CD14-positive monocyte (primary cell): ENCODE data around the gene TMEM158. TPM values are rescaled to one million over a fixed set of nuclear protein-coding genes. Genes with fewer than 3 reads are reported as not detected.

Experiments
- DNase-seq, 3 donors: peaks; one replicate each; pipeline ENCODE4 v3.0.0-alpha.2; 2011 to 2022
- H2AFZ ChIP-seq: 2 replicates; pipeline ENCODE4 v1.6.0; 2012; ENCODE audit warnings: mild to moderate bottlenecking, low read depth, low read length, inconsistent platforms; ENCODE audit not compliant: insufficient read depth, poor library complexity, severe bottlenecking
- H3K27ac ChIP-seq, 2 donors: 1 replicate in 1 of 2; 2 replicates in 1 of 2; pipeline ENCODE4 v1.5.1; 2012 to 2013; ENCODE audit warnings: low read length in 2 of 2, control low read depth in 1 of 2, inconsistent platforms in 1 of 2, low read depth in 1 of 2, mild to moderate bottlenecking in 1 of 2
- H3K27me3 ChIP-seq, 2 donors: one replicate each; pipeline versions ENCODE4 v1.6.0 to v1.6.1; 2011 to 2013; ENCODE audit warnings: low read length in 2 of 2; ENCODE audit not compliant: control insufficient read depth in 2 of 2, insufficient read depth in 2 of 2
- H3K36me3 ChIP-seq, 2 donors: replicated peaks in 1 of 2; 1 replicate in 1 of 2; 2 replicates in 1 of 2; pipeline versions ENCODE4 v1.5.1 to v1.6.1; 2012 to 2013; ENCODE audit warnings: low read length in 2 of 2, control low read depth in 1 of 2, inconsistent platforms in 1 of 2, mild to moderate bottlenecking in 1 of 2; ENCODE audit not compliant: insufficient read depth in 2 of 2, control insufficient read depth in 1 of 2
- H3K4me1 ChIP-seq, 2 donors: 1 replicate in 1 of 2; 2 replicates in 1 of 2; pipeline versions ENCODE4 v1.5.1 to v1.6.1; 2012 to 2013; ENCODE audit warnings: low read length in 2 of 2, control low read depth in 1 of 2, inconsistent platforms in 1 of 2, mild to moderate bottlenecking in 1 of 2, moderate library complexity in 1 of 2; ENCODE audit not compliant: insufficient read depth in 2 of 2, control insufficient read depth in 1 of 2
- H3K4me2 ChIP-seq: replicated peaks from 2 replicates; pipeline ENCODE3; 2012; ENCODE audit warnings: low read length, moderate library complexity, mild to moderate bottlenecking; ENCODE audit not compliant: poor library complexity, severe bottlenecking; ENCODE audit errors: extremely low read depth
- H3K4me3 ChIP-seq, 3 experiments: fragments of 200-600 bp in 1 of 3; sonication (generic) in 1 of 3; replicated peaks in 1 of 3; 1 replicate in 2 of 3; 2 replicates in 1 of 3; pipeline ENCODE4 v1.5.1; 2011 to 2013; ENCODE audit warnings: low read length in 3 of 3, mild to moderate bottlenecking in 3 of 3, control low read depth in 2 of 3, low read depth in 2 of 3, inconsistent platforms in 1 of 3, moderate library complexity in 1 of 3
- H3K79me2 ChIP-seq: 2 replicates; pipeline ENCODE4 v1.6.0; 2012; ENCODE audit warnings: mild to moderate bottlenecking, control low read depth, inconsistent platforms, low read length, moderate library complexity; ENCODE audit not compliant: insufficient read depth
- H3K9ac ChIP-seq: 2 replicates; pipeline ENCODE4 v1.6.0; 2017; ENCODE audit warnings: low read length, mild to moderate bottlenecking; ENCODE audit not compliant: insufficient read depth, poor library complexity, severe bottlenecking
- H3K9me3 ChIP-seq, 2 donors: replicated peaks in 1 of 2; 1 replicate in 1 of 2; 2 replicates in 1 of 2; pipeline versions ENCODE4 v1.5.1 to v1.6.1; 2012 to 2013; ENCODE audit warnings: low read length in 2 of 2, control low read depth in 1 of 2; ENCODE audit not compliant: control insufficient read depth in 1 of 2, insufficient read depth in 1 of 2
- H4K20me1 ChIP-seq: 2 replicates; pipeline ENCODE4 v1.6.0; 2012; ENCODE audit warnings: mild to moderate bottlenecking, low read length, control low read depth, moderate library complexity; ENCODE audit not compliant: insufficient read depth
- H3K27ac Mint-ChIP-seq, 7 donors: one replicate each; pipeline ENCODE4 v1.8.0; 2020; ENCODE audit warnings: mild to moderate bottlenecking in 7 of 7, mixed read lengths in 7 of 7, moderate library complexity in 6 of 7, inconsistent platforms in 2 of 7
- H3K27me3 Mint-ChIP-seq, 3 donors: one replicate each; pipeline ENCODE4 v1.8.0; 2021 to 2022; ENCODE audit warnings: low read depth in 3 of 3, mild to moderate bottlenecking in 3 of 3, mixed read lengths in 3 of 3, moderate library complexity in 3 of 3, inconsistent platforms in 1 of 3
- H3K36me3 Mint-ChIP-seq, 2 donors: one replicate each; pipeline ENCODE4 v1.8.0; 2020; ENCODE audit warnings: mixed read lengths in 2 of 2, inconsistent platforms in 1 of 2, mild to moderate bottlenecking in 1 of 2
- H3K4me1 Mint-ChIP-seq: one replicate; pipeline ENCODE4 v1.8.0; 2020; ENCODE audit warnings: mild to moderate bottlenecking, mixed read lengths
- H3K4me3 Mint-ChIP-seq, 2 donors: one replicate each; pipeline ENCODE4 v1.8.0; 2020; ENCODE audit warnings: mild to moderate bottlenecking in 2 of 2, mixed read lengths in 2 of 2, moderate library complexity in 1 of 2
- H3K9me3 Mint-ChIP-seq, 7 donors: one replicate each; pipeline ENCODE4 v1.8.0; 2020 to 2022; ENCODE audit warnings: mixed read lengths in 7 of 7, mild to moderate bottlenecking in 6 of 7, moderate library complexity in 6 of 7, inconsistent platforms in 2 of 7
- CTCF ChIP-seq: fragments of 200-600 bp; IDR thresholded peaks from one replicate; pipeline ENCODE4 v1.8.0; 2022; ENCODE audit warnings: antibody characterized with exemption, mild to moderate bottlenecking
- WGBS: methylation state at CpG from one replicate; pipeline ENCODE4 v1.1.5; 2013; ENCODE audit warnings: missing lambda C conversion rate; ENCODE audit not compliant: insufficient coverage; 5-methylcytosine and 5-hydroxymethylcytosine counted together
- intact Hi-C, 2 donors: fragments of 100-400 bp; cut with micrococcal nuclease; formaldehyde crosslinking; loops; one replicate each; pipeline versions ENCODE4 v1.15.0 to v1.15.1; 2023
- polyA plus RNA-seq, 3 donors: library from polyadenylated mRNA; depleted of rRNA in 1 of 3; unstranded in 2 of 3; stranded (reverse) in 1 of 3; fragments of 300-500 nt in 2 of 3; fragments of >200 nt in 1 of 3; fragmentation: Illumina TruSeq in 2 of 3; gene quantifications; 1 replicate in 2 of 3; 2 replicates in 1 of 3; pipeline ENCODE4 v1.2.3, GENCODE V29; 2012 to 2021

The TMEM158 gene
- polyA plus RNA-seq, 3 donors, result 0.19 to 0.88 TPM; not detected in 1

GRCh38 chr3:45224824-45225464 is 1.1 kb downstream of the TMEM158 start:
- Histone ChIP-seq H3K4me2 (peak overlapping the region; percentile 73), H3K27me3 (peaks cover 47 to 66% of the 10 kb centered on the region in 2 donors), H2AFZ (peak overlapping the region; percentile 67), H3K36me3 (no peaks in the 10 kb centered on the region), H3K9me3 (peaks cover 0 to 3% of the 10 kb centered on the region in 2 donors), H3K4me3 (peak overlapping the region; percentile 16 to 61 (median 34)), H3K79me2 (no peaks in the 10 kb centered on the region), H3K27ac (no peak overlapping the region), H3K4me1 (peaks cover 9 to 12% of the 10 kb centered on the region in 2 donors), H3K9ac (no peak overlapping the region), H4K20me1 (no peaks in the 10 kb centered on the region)
- Mint-ChIP-seq H3K9me3 (peaks cover 0 to 6% (median 5%) of the 10 kb centered on the region in 7 donors), H3K36me3 (peaks cover 5 to 6% of the 10 kb centered on the region in 2 donors), H3K4me3 (peak overlapping the region; percentile 81 to 92), H3K27me3 (peaks cover 59 to 67% (median 62%) of the 10 kb centered on the region in 3 donors), H3K27ac (peak overlapping the region in 2 of 7 donors; percentile 78 to 79), H3K4me1 (peaks cover 8% of the 10 kb centered on the region)
- intact Hi-C loops, result loop anchor here (2.0 to 10.0 kb wide), 3 partner anchors 274 to 440 kb away; no protein-coding TSS in a partner anchor
- TF ChIP-seq CTCF, result peak; percentile 68
- 0% methylated on average over 52 of the region's 62 CpGs for WGBS
- peak; percentile 59 to 71 (median 70) for DNase-seq

GRCh38 chr3:45223889-45224727 is 2.0 kb downstream of the TMEM158 start:
- Histone ChIP-seq H3K4me3 (no peak overlapping the region), H4K20me1 (no peaks in the 10 kb centered on the region), H3K27ac (no peak overlapping the region), H3K79me2 (no peaks in the 10 kb centered on the region), H3K27me3 (peaks cover 41 to 59% of the 10 kb centered on the region in 2 donors), H3K4me1 (peaks cover 9 to 12% of the 10 kb centered on the region in 2 donors), H3K9me3 (peaks cover 0 to 3% of the 10 kb centered on the region in 2 donors), H3K36me3 (no peaks in the 10 kb centered on the region), H2AFZ (no peak overlapping the region), H3K9ac (no peak overlapping the region), H3K4me2 (no peak overlapping the region)
- peaks cover 8% of the 10 kb centered on the region for H3K4me1 Mint-ChIP-seq
- H3K27me3 Mint-ChIP-seq, result peaks cover 52 to 63% (median 57%) of the 10 kb centered on the region in 3 donors
- peaks cover 0 to 6% (median 5%) of the 10 kb centered on the region in 7 donors for H3K9me3 Mint-ChIP-seq
- WGBS, result 30% methylated on average over 4 of the region's 9 CpGs
- peak overlapping the region in 1 of 2 donors; percentile 92 for H3K4me3 Mint-ChIP-seq
- intact Hi-C loops, result loop anchor here (2.0 to 10.0 kb wide), 2 partner anchors 275 to 441 kb away; no protein-coding TSS in a partner anchor
- peaks cover 5 to 6% of the 10 kb centered on the region in 2 donors for H3K36me3 Mint-ChIP-seq
- no peak for DNase-seq
- H3K27ac Mint-ChIP-seq, result no peak overlapping the region
- no peak for TF ChIP-seq CTCF
